HL-60 (cell line): ENCODE results near the gene ERC2.

Source experiments
- CTCF ChIP-seq: IDR thresholded peaks from one replicate; pipeline ENCODE4 v1.5.1; 2011; ENCODE audit warnings: low read length, control low read depth, inconsistent platforms; ENCODE audit not compliant: insufficient read depth
- GABPA ChIP-seq: IDR thresholded peaks from 2 replicates; pipeline ENCODE4 v1.6.1; 2012; ENCODE audit warnings: low read depth
- POLR2AphosphoS5 ChIP-seq: IDR thresholded peaks from 2 replicates; pipeline ENCODE4 v1.6.1; 2012; ENCODE audit warnings: low read depth
- REST ChIP-seq: IDR thresholded peaks from 2 replicates; pipeline ENCODE4 v1.6.1; 2012; ENCODE audit warnings: low read depth; ENCODE audit not compliant: insufficient replicate concordance

- TF ChIP-seq CTCF = no peak
- no peak for TF ChIP-seq GABPA
- no peak for TF ChIP-seq POLR2AphosphoS5
- TF ChIP-seq REST = no peak
These were observed 145.4 kb downstream of the ERC2 start for GRCh38 chr3:56322862-56323261.
